ENCODE data around the gene PKHD1.

- no peak for TF ChIP-seq GATA1 (IDR thresholded peaks at IDR 0.05; ENCODE audit: low read depth, low read length)
- no peak for TF ChIP-seq POLR2A (IDR thresholded peaks at IDR 0.05; ENCODE audit: low read length)
These were observed 73.0 kb downstream of the PKHD1 start for GRCh38 chr6:52014391-52014790.
